Measurements from ENCODE around the gene RSRC1.

GRCh38 chr3:158519776-158520175 lies 409.9 kb downstream of the RSRC1 start:
- TF ChIP-seq CTCF (IDR thresholded peaks at IDR 0.05) (no peak), EZH2 (IDR thresholded peaks at IDR 0.05; ENCODE audit: borderline replicate concordance, insufficient read depth, low read depth, low read length, poor library complexity, severe bottlenecking) (no peak)
